MM.1S (cell line): ENCODE measurements around the gene FOXJ3.

Experiments
- DNase-seq: peaks from one replicate; pipeline ENCODE4 v3.0.0-alpha.2; 2015
- H2AFZ ChIP-seq: fragments of 300-600 bp; sonication (generic); 2 replicates; pipeline ENCODE4 v1.6.0; 2016; ENCODE audit warnings: antibody characterized with exemption, low read length
- H3F3A ChIP-seq: fragments of 300-600 bp; sonication (generic); 2 replicates; pipeline ENCODE4 v1.6.1; 2016; ENCODE audit warnings: mild to moderate bottlenecking, antibody characterized with exemption, low read length, moderate library complexity, mixed read lengths; ENCODE audit not compliant: insufficient read depth
- H3K27ac ChIP-seq: fragments of 300-600 bp; sonication (generic); 2 replicates; pipeline ENCODE4 v1.5.1; 2016; ENCODE audit warnings: mild to moderate bottlenecking, low read length
- H3K27me3 ChIP-seq: fragments of 300-600 bp; sonication (generic); replicated peaks from 2 replicates; pipeline ENCODE4 v1.6.0; 2016; ENCODE audit warnings: low read length; ENCODE audit not compliant: insufficient read depth
- H3K36me3 ChIP-seq: fragments of 300-600 bp; sonication (generic); replicated peaks from 2 replicates; pipeline ENCODE4 v1.6.1; 2016; ENCODE audit warnings: mild to moderate bottlenecking, low read length, mixed read lengths; ENCODE audit not compliant: insufficient read depth
- H3K4me1 ChIP-seq: fragments of 300-600 bp; sonication (generic); 2 replicates; pipeline ENCODE4 v1.6.1; 2016; ENCODE audit warnings: low read length, mixed read lengths
- H3K4me2 ChIP-seq: fragments of 300-600 bp; sonication (generic); 2 replicates; pipeline ENCODE4 v1.6.0; 2016; ENCODE audit warnings: low read depth, low read length
- H3K4me3 ChIP-seq: fragments of 300-600 bp; sonication (generic); 2 replicates; pipeline ENCODE4 v1.5.1; 2016; ENCODE audit warnings: low read length, mixed read lengths
- H3K79me2 ChIP-seq: fragments of 300-600 bp; sonication (generic); 2 replicates; pipeline ENCODE4 v1.6.1; 2016; ENCODE audit warnings: mixed run types, low read length, mixed read lengths
- H3K9ac ChIP-seq: fragments of 300-600 bp; sonication (generic); 2 replicates; pipeline ENCODE4 v1.6.1; 2016; ENCODE audit warnings: low read length, mixed read lengths
- H3K9me2 ChIP-seq: fragments of 300-600 bp; sonication (generic); replicated peaks from 2 replicates; pipeline ENCODE4 v1.6.1; 2016; ENCODE audit warnings: mild to moderate bottlenecking, low read length, mixed read lengths; ENCODE audit not compliant: insufficient read depth
- H3K9me3 ChIP-seq: fragments of 300-600 bp; sonication (generic); replicated peaks from 2 replicates; pipeline ENCODE4 v1.6.1; 2016; ENCODE audit warnings: mild to moderate bottlenecking, low read length, mixed read lengths; ENCODE audit not compliant: insufficient read depth
- H4K20me1 ChIP-seq: fragments of 300-600 bp; sonication (generic); 2 replicates; pipeline ENCODE4 v1.6.1; 2016; ENCODE audit warnings: mild to moderate bottlenecking, low read length, moderate library complexity, mixed read lengths; ENCODE audit not compliant: insufficient read depth
- EZH2 ChIP-seq: fragments of 300-600 bp; sonication (generic); optimal IDR thresholded peaks from 2 replicates; pipeline ENCODE3; 2017; ENCODE audit warnings: low read depth, mild to moderate bottlenecking, antibody characterized with exemption, low read length, mixed read lengths
- EZH2phosphoT487 ChIP-seq: fragments of 300-600 bp; sonication (generic); IDR thresholded peaks from 2 replicates; pipeline ENCODE4 v1.6.1; 2018; ENCODE audit warnings: antibody characterized with exemption, low read length
- TF ChIP-seq, protein P1 (sequence below): fragments of 300-600 bp; sonication (generic); IDR thresholded peaks from 2 replicates; pipeline ENCODE4 v1.5.1; 2016; ENCODE audit warnings: antibody characterized with exemption, low read length, mixed read lengths

Gene FOXJ3

DNA sequence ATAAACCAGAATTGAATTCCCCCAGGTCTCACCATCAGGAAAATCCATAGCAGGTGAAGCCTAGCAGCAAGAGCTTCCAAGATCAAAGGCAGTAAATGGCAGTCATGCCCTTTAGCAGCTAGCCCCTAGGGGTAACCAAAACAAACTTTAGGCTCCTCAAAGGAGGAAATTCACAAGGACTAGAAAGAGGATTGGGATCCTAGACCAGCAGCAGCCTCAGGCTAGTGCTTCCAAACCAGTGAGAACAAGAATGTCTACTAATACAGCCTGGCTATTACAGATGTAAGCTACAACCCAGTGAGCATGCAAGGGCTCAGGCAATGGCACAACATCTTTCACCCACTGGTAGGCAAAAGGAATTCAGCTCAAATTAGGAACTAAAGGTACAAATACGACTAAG, 34.4 kb upstream of the FOXJ3 start:
- TF ChIP-seq, protein P1, sequence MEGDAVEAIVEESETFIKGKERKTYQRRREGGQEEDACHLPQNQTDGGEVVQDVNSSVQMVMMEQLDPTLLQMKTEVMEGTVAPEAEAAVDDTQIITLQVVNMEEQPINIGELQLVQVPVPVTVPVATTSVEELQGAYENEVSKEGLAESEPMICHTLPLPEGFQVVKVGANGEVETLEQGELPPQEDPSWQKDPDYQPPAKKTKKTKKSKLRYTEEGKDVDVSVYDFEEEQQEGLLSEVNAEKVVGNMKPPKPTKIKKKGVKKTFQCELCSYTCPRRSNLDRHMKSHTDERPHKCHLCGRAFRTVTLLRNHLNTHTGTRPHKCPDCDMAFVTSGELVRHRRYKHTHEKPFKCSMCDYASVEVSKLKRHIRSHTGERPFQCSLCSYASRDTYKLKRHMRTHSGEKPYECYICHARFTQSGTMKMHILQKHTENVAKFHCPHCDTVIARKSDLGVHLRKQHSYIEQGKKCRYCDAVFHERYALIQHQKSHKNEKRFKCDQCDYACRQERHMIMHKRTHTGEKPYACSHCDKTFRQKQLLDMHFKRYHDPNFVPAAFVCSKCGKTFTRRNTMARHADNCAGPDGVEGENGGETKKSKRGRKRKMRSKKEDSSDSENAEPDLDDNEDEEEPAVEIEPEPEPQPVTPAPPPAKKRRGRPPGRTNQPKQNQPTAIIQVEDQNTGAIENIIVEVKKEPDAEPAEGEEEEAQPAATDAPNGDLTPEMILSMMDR: no peak
- TF ChIP-seq EZH2 (no peak), EZH2phosphoT487 (no peak)
- no peaks in the 10 kb centered on the region for H3F3A ChIP-seq

DNA sequence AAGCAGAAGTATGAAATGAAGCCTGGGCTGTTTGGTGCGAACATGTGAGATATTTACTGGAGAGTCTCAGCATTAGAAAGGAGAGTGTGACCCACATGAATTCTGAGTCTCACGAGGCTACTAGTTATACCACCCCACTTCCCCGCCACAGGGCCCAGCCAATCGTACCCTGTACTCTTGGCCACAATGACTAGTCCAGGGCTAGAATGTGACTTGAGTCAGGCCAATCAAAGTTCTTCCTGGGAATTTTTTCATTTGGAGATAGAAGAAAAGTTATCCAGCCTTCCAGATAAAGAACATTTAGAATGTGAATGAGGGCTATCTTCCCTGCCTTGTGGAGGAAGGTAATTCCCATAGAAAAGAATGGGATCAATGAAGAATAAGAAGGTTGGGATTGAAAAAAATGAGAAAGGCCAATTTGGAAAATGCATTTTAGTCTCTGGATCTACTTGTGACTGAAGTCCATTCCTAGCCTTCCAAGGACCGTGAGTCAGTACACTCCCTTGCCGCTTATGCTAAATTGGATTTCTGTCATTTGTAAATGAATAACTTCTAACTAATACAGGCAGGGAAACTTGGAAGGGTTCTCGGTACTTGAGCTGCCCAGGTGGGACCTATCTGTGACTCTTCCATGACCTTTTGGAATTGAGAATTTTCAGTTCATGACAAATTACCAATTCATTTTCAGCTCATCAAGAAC, 33.2 kb upstream of the FOXJ3 start:
- H3K79me2 ChIP-seq: no peaks in the 10 kb centered on the region
- no peak overlapping the region for H3K4me2 ChIP-seq
- no peaks in the 10 kb centered on the region for H3F3A ChIP-seq
- no peaks in the 10 kb centered on the region for H3K27me3 ChIP-seq
- no peaks in the 10 kb centered on the region for H3K9me3 ChIP-seq
- no peak overlapping the region for H2AFZ ChIP-seq
- no peak overlapping the region for H3K27ac ChIP-seq
- no peaks in the 10 kb centered on the region for H4K20me1 ChIP-seq
- TF ChIP-seq EZH2phosphoT487: no peak
- TF ChIP-seq, protein P1: no peak
- TF ChIP-seq EZH2: no peak
- H3K4me3 ChIP-seq: no peak overlapping the region
- no peaks in the 10 kb centered on the region for H3K4me1 ChIP-seq
- no peaks in the 10 kb centered on the region for H3K36me3 ChIP-seq
- H3K9me2 ChIP-seq: no peaks in the 10 kb centered on the region
- no peak for DNase-seq
- H3K9ac ChIP-seq: no peak overlapping the region

More for the DNA sequence above, 34.4 kb upstream of the FOXJ3 start:
- no peak overlapping the region for H3K9ac ChIP-seq
- no peaks in the 10 kb centered on the region for H3K36me3 ChIP-seq
- H3K4me1 ChIP-seq: no peaks in the 10 kb centered on the region
- H3K4me2 ChIP-seq: no peak overlapping the region
- H2AFZ ChIP-seq: no peak overlapping the region
- no peaks in the 10 kb centered on the region for H3K27me3 ChIP-seq
- H3K9me2 ChIP-seq: no peaks in the 10 kb centered on the region
- no peak for DNase-seq
- no peak overlapping the region for H3K4me3 ChIP-seq
- no peaks in the 10 kb centered on the region for H4K20me1 ChIP-seq
- H3K79me2 ChIP-seq: no peaks in the 10 kb centered on the region
- H3K27ac ChIP-seq: no peak overlapping the region
- no peaks in the 10 kb centered on the region for H3K9me3 ChIP-seq

DNA sequence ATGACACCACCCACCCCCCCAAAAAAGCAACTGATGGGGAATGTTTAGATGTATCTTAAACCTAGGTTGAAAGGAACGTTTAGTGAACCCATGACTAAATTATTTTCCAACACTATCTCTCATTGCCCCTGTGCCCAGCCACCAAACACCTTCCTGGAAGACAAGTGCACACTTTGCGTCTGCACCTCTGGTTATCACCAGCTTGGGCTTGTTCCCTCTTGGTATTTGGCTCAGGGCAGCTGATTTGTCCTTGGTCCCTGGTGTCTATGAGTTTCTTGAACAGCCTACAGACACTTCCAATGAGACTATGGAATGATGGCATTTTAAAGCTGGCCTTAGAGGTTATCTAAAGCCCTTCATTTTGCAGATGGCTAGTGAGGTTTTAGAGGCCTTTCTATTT, 30.1 kb upstream of the FOXJ3 start:
- Histone ChIP-seq H3K9me3 (no peaks in the 10 kb centered on the region), H3K4me1 (no peaks in the 10 kb centered on the region), H3K27me3 (no peaks in the 10 kb centered on the region), H3K27ac (no peak overlapping the region), H3K36me3 (no peaks in the 10 kb centered on the region), H2AFZ (no peak overlapping the region), H3K4me3 (no peak overlapping the region), H3K4me2 (no peak overlapping the region), H4K20me1 (no peaks in the 10 kb centered on the region), H3F3A (no peaks in the 10 kb centered on the region), H3K9me2 (no peaks in the 10 kb centered on the region), H3K79me2 (no peaks in the 10 kb centered on the region), H3K9ac (no peak overlapping the region)
- TF ChIP-seq EZH2phosphoT487: no peak
- no peak for DNase-seq

DNA sequence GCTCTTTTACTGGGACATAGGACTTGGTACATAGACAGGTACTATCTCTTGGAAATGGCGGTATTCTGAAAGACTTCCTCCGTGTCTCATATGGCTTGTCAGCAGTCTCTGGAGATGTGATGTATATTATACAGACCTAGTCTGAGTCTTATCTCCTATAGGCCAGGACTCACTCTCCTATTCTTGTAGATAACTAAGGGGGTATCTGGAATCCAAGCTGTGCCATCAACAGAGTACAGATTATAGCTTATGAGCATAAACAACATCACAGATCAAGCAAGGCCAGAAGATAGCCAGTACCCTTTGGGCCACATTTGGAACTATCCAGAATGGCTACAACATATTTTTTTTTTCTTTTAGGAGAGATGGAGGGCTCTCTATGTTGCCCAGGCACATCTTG, 29.5 kb upstream of the FOXJ3 start:
- no peaks in the 10 kb centered on the region for H3K79me2 ChIP-seq
- H3K4me3 ChIP-seq: no peak overlapping the region
- no peaks in the 10 kb centered on the region for H3F3A ChIP-seq
- H3K27ac ChIP-seq: no peak overlapping the region
- TF ChIP-seq EZH2phosphoT487 (no peak), EZH2 (no peak)
- TF ChIP-seq, protein P1: no peak
- no peaks in the 10 kb centered on the region for H3K9me3 ChIP-seq
- no peak for DNase-seq
- no peaks in the 10 kb centered on the region for H3K9me2 ChIP-seq
- H4K20me1 ChIP-seq: no peaks in the 10 kb centered on the region
- H3K4me1 ChIP-seq: no peaks in the 10 kb centered on the region
- H3K36me3 ChIP-seq: no peaks in the 10 kb centered on the region
- no peaks in the 10 kb centered on the region for H3K27me3 ChIP-seq
- no peak overlapping the region for H3K9ac ChIP-seq
- H2AFZ ChIP-seq: no peak overlapping the region
- H3K4me2 ChIP-seq: no peak overlapping the region
